ENCODE measurements around the gene ZBTB8A.
"Not testable (repeated sequence)": the region's sequence is repeated elsewhere in the genome, so short reads cannot be mapped to it uniquely, and the experiment has no call there.

ZBTB8A gene

GRCh38 chr1:32623775-32624174 is 84.5 kb downstream of the ZBTB8A start:
- no peak overlapping the region for H4K8ac ChIP-seq (ENCODE audit: low read length)
- H3K9me3 ChIP-seq (ENCODE audit: control insufficient read depth, low read length) = no peaks in the 10 kb centered on the region
- no peak overlapping the region for H2BK15ac ChIP-seq (ENCODE audit: low read depth, poor library complexity, severe bottlenecking)
- 100% methylated on average over 2 of the region's 5 CpGs for WGBS
- no peak overlapping the region for H3K27ac ChIP-seq (ENCODE audit: low read length, poor library complexity, severe bottlenecking)
- no peak overlapping the region for H2AK5ac ChIP-seq (ENCODE audit: low read length, severe bottlenecking)
- peaks cover 22% of the 10 kb centered on the region for H3K79me1 ChIP-seq (replicated peaks; ENCODE audit: low read length, poor library complexity, severe bottlenecking)
- DNase-seq = no peak
- no peak overlapping the region for H3K9ac ChIP-seq (ENCODE audit: low read length)
- no peak overlapping the region for H3K14ac ChIP-seq (ENCODE audit: low read length in 2 of 2)
- no peaks in the 10 kb centered on the region for H3K4me1 ChIP-seq (ENCODE audit: control insufficient read depth, insufficient read depth, low read depth, low read length)
- H3K4ac ChIP-seq (ENCODE audit: low read depth in 1 of 2, low read length in 2 of 2) = no peak overlapping the region
- no peak overlapping the region for H3K18ac ChIP-seq (ENCODE audit: low read depth in 1 of 2, low read length in 2 of 2)
- H3K36me3 ChIP-seq (ENCODE audit: control insufficient read depth in 1 of 2, insufficient read depth in 2 of 2, low read depth in 1 of 2, low read length in 2 of 2) = peaks cover 24 to 45% of the 10 kb centered on the region in 2 experiments
- no peak overlapping the region for H3K23ac ChIP-seq (ENCODE audit: low read length in 2 of 2)
- H2BK5ac ChIP-seq (ENCODE audit: low read depth, low read length, poor library complexity, severe bottlenecking) = no peak overlapping the region
- H3K27me3 ChIP-seq (ENCODE audit: control insufficient read depth in 1 of 2, insufficient read depth in 1 of 2, low read length in 2 of 2) = no peaks in the 10 kb centered on the region
- H3K4me3 ChIP-seq (ENCODE audit: insufficient read depth in 1 of 2, low read depth in 1 of 2, low read length in 2 of 2) = no peak overlapping the region
- H2BK120ac ChIP-seq (ENCODE audit: low read depth, low read length) = no peak overlapping the region
- no peak overlapping the region for H4K91ac ChIP-seq (ENCODE audit: low read length)
- no peak overlapping the region for H2AFZ ChIP-seq (ENCODE audit: low read depth, low read length)
- H3K4me2 ChIP-seq (ENCODE audit: low read length, poor library complexity, severe bottlenecking) = no peak overlapping the region
- H2BK12ac ChIP-seq (ENCODE audit: low read length in 2 of 2) = no peak overlapping the region

- Histone ChIP-seq H3K4me2 (ENCODE audit: low read length, poor library complexity, severe bottlenecking) (no peak overlapping the region), H3K9me3 (ENCODE audit: control insufficient read depth, low read length) (no peaks in the 10 kb centered on the region), H3K18ac (ENCODE audit: low read depth in 1 of 2, low read length in 2 of 2) (no peak overlapping the region), H3K14ac (ENCODE audit: low read length in 2 of 2) (no peak overlapping the region), H2AFZ (ENCODE audit: low read depth, low read length) (no peak overlapping the region), H3K79me1 (replicated peaks; ENCODE audit: low read length, poor library complexity, severe bottlenecking) (peaks cover 30% of the 10 kb centered on the region), H3K9ac (ENCODE audit: low read length) (no peak overlapping the region), H2BK5ac (ENCODE audit: low read depth, low read length, poor library complexity, severe bottlenecking) (no peak overlapping the region), H3K27me3 (ENCODE audit: control insufficient read depth in 1 of 2, insufficient read depth in 1 of 2, low read length in 2 of 2) (no peaks in the 10 kb centered on the region), H3K36me3 (ENCODE audit: control insufficient read depth in 1 of 2, insufficient read depth in 2 of 2, low read depth in 1 of 2, low read length in 2 of 2) (peaks cover 34 to 54% of the 10 kb centered on the region in 2 experiments), H3K23ac (ENCODE audit: low read length in 2 of 2) (no peak overlapping the region), H3K4me1 (ENCODE audit: control insufficient read depth, insufficient read depth, low read depth, low read length) (no peaks in the 10 kb centered on the region), H4K8ac (ENCODE audit: low read length) (no peak overlapping the region), H2AK5ac (ENCODE audit: low read length, severe bottlenecking) (no peak overlapping the region), H2BK15ac (ENCODE audit: low read depth, poor library complexity, severe bottlenecking) (no peak overlapping the region), H3K4ac (ENCODE audit: low read depth in 1 of 2, low read length in 2 of 2) (no peak overlapping the region), H2BK120ac (ENCODE audit: low read depth, low read length) (no peak overlapping the region), H3K4me3 (ENCODE audit: insufficient read depth in 1 of 2, low read depth in 1 of 2, low read length in 2 of 2) (no peak overlapping the region), H2BK12ac (ENCODE audit: low read length in 2 of 2) (no peak overlapping the region), H3K27ac (ENCODE audit: low read length, poor library complexity, severe bottlenecking) (no peak overlapping the region), H4K91ac (ENCODE audit: low read length) (no peak overlapping the region)
- DNase-seq = no peak
- 88% methylated on average over 1 of the region's 1 CpG for WGBS
These were observed 86.9 kb downstream of the ZBTB8A start for GRCh38 chr1:32626176-32626575.

DNA sequence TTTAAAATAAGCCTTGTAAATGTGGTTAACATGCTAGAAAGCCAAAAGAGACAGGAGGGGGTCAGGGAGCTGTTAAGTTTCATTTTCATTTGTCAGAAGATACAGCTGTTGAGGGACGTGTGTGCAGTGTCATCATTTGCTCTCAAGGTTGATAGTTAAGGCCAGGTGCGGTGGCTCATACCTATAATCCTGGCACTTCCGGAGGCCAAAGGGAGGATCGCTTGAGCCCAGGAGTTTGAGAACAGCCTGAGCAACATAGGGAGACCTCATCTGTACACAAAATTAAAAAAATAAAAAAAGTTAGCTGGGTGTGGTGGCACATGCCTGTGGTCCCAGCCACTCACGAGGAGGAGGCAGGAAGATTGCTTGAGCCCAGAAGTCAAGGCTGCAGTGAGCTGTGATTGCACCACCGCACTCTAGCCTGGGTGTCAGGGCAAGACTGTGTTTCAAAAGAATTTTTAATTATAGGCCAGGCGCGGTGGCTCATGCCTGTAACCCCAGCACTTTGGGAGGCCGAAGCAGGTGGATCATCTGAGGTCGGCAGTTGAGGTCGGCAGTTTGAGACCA is 88.5 kb downstream of the ZBTB8A start:
- Histone ChIP-seq H3K36me3 (ENCODE audit: control insufficient read depth in 1 of 2, insufficient read depth in 2 of 2, low read depth in 1 of 2, low read length in 2 of 2) (peaks cover 40 to 61% of the 10 kb centered on the region in 2 experiments), H3K23ac (ENCODE audit: low read length in 2 of 2) (no peak overlapping the region), H3K18ac (ENCODE audit: low read depth in 1 of 2, low read length in 2 of 2) (no peak overlapping the region), H3K4me1 (ENCODE audit: control insufficient read depth, insufficient read depth, low read depth, low read length) (no peaks in the 10 kb centered on the region), H3K79me1 (replicated peaks; ENCODE audit: low read length, poor library complexity, severe bottlenecking) (peaks cover 29% of the 10 kb centered on the region), H3K27me3 (ENCODE audit: control insufficient read depth in 1 of 2, insufficient read depth in 1 of 2, low read length in 2 of 2) (no peaks in the 10 kb centered on the region), H4K8ac (ENCODE audit: low read length) (no peak overlapping the region), H2AFZ (ENCODE audit: low read depth, low read length) (no peak overlapping the region), H3K4me2 (ENCODE audit: low read length, poor library complexity, severe bottlenecking) (no peak overlapping the region), H3K9me3 (ENCODE audit: control insufficient read depth, low read length) (no peaks in the 10 kb centered on the region), H4K91ac (ENCODE audit: low read length) (no peak overlapping the region), H3K4me3 (ENCODE audit: insufficient read depth in 1 of 2, low read depth in 1 of 2, low read length in 2 of 2) (no peak overlapping the region), H2BK5ac (ENCODE audit: low read depth, low read length, poor library complexity, severe bottlenecking) (no peak overlapping the region), H3K9ac (ENCODE audit: low read length) (no peak overlapping the region), H2BK120ac (ENCODE audit: low read depth, low read length) (no peak overlapping the region), H3K14ac (ENCODE audit: low read length in 2 of 2) (no peak overlapping the region), H2BK12ac (ENCODE audit: low read length in 2 of 2) (no peak overlapping the region), H3K4ac (ENCODE audit: low read depth in 1 of 2, low read length in 2 of 2) (no peak overlapping the region), H2BK15ac (ENCODE audit: low read depth, poor library complexity, severe bottlenecking) (no peak overlapping the region), H2AK5ac (ENCODE audit: low read length, severe bottlenecking) (no peak overlapping the region), H3K27ac (ENCODE audit: low read length, poor library complexity, severe bottlenecking) (no peak overlapping the region)
- WGBS = 95% methylated on average over 10 of the region's 11 CpGs
- DNase-seq = no peak

DNA sequence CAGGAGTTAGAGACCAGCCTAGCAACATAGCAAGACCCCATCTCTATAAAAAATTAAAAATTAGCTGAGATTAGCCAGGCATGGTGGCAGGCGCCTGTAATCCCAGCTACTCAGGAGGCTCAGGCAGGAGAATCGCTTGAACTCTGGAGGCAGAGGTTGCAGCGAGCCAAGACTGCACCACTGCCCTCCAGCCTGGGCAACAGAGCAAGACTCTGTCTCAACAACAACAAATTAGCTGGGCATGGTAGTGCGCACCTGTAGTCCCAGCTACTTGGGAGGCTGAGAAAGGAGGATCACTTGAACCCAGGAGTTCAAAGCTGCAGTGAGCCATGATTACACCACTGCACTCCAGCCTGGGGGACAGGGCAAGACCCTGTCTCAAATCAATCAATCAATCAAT is 90.9 kb downstream of the ZBTB8A start:
- H3K4ac ChIP-seq (ENCODE audit: low read depth in 1 of 2, low read length in 2 of 2); H3K14ac ChIP-seq (ENCODE audit: low read length in 2 of 2); H2BK12ac ChIP-seq (ENCODE audit: low read length in 2 of 2); H4K91ac ChIP-seq (ENCODE audit: low read length); H3K18ac ChIP-seq (ENCODE audit: low read depth in 1 of 2, low read length in 2 of 2); H3K23ac ChIP-seq (ENCODE audit: low read length in 2 of 2); H3K4me1 ChIP-seq (ENCODE audit: control insufficient read depth, insufficient read depth, low read depth, low read length); H3K27ac ChIP-seq (ENCODE audit: low read length, poor library complexity, severe bottlenecking); H2BK5ac ChIP-seq (ENCODE audit: low read depth, low read length, poor library complexity, severe bottlenecking); H3K27me3 ChIP-seq (ENCODE audit: control insufficient read depth in 1 of 2, insufficient read depth in 1 of 2, low read length in 2 of 2); H4K8ac ChIP-seq (ENCODE audit: low read length); H3K4me3 ChIP-seq (ENCODE audit: insufficient read depth in 1 of 2, low read depth in 1 of 2, low read length in 2 of 2); H3K4me2 ChIP-seq (ENCODE audit: low read length, poor library complexity, severe bottlenecking); H3K9me3 ChIP-seq (ENCODE audit: control insufficient read depth, low read length); DNase-seq; H2BK120ac ChIP-seq (ENCODE audit: low read depth, low read length); H2AK5ac ChIP-seq (ENCODE audit: low read length, severe bottlenecking); H2BK15ac ChIP-seq (ENCODE audit: low read depth, poor library complexity, severe bottlenecking); H3K9ac ChIP-seq (ENCODE audit: low read length); H2AFZ ChIP-seq (ENCODE audit: low read depth, low read length): not testable (repeated sequence)
- WGBS = over 99% methylated on average over 4 of the region's 4 CpGs
- H3K36me3 ChIP-seq (ENCODE audit: control insufficient read depth in 1 of 2, insufficient read depth in 2 of 2, low read depth in 1 of 2, low read length in 2 of 2) = peaks cover 37 to 66% of the 10 kb centered on the region in 2 experiments
- H3K79me1 ChIP-seq (replicated peaks; ENCODE audit: low read length, poor library complexity, severe bottlenecking) = peaks cover 26% of the 10 kb centered on the region
